Natural killer cell (primary cell): ENCODE results near the gene CCDC60. TPM values are rescaled to one million over a fixed set of nuclear protein-coding genes. Genes with fewer than 3 reads are reported as not detected.
A peak's percentile ranks its signal among the peaks of the same experiment; 100 is the strongest.

Source experiments
- ATAC-seq, 3 donors: fragments of 150-1000 bp in 2 of 3; fragments of 200-7000 bp in 1 of 3; cut with Tn5 transposase; 1 replicate in 1 of 3; 2 replicates in 2 of 3; pipeline ENCODE4 v1.10.0; 2021; ENCODE audit warnings: mild to moderate bottlenecking in 2 of 3, moderate library complexity in 2 of 3
- DNase-seq, 2 donors: peaks; one replicate each; pipeline versions ENCODE4 v3.0.0 to v3.0.0-alpha.2; 2013 to 2021; ENCODE audit warnings: mixed read lengths in 1 of 2
- H3K27ac ChIP-seq: one replicate; pipeline ENCODE4 v1.5.1; 2013; ENCODE audit warnings: mild to moderate bottlenecking, low read length
- H3K27me3 ChIP-seq: one replicate; pipeline ENCODE4 v1.6.1; 2013; ENCODE audit warnings: low read length; ENCODE audit not compliant: control insufficient read depth, insufficient read depth
- H3K36me3 ChIP-seq: one replicate; pipeline ENCODE4 v1.6.1; 2013; ENCODE audit warnings: low read length; ENCODE audit not compliant: control insufficient read depth, insufficient read depth
- H3K4me1 ChIP-seq: one replicate; pipeline ENCODE4 v1.6.1; 2013; ENCODE audit warnings: low read length; ENCODE audit not compliant: control insufficient read depth, insufficient read depth
- H3K4me3 ChIP-seq: one replicate; pipeline ENCODE4 v1.5.1; 2013; ENCODE audit warnings: low read length
- H3K9me3 ChIP-seq: one replicate; pipeline ENCODE4 v1.6.1; 2013; ENCODE audit warnings: low read length; ENCODE audit not compliant: control insufficient read depth, insufficient read depth
- H3K27ac Mint-ChIP-seq, 2 donors: one replicate each; pipeline ENCODE4 v1.8.0; 2022; ENCODE audit warnings: mild to moderate bottlenecking in 2 of 2, mixed read lengths in 2 of 2, moderate library complexity in 1 of 2
- H3K27me3 Mint-ChIP-seq, 2 donors: one replicate each; pipeline ENCODE4 v1.8.0; 2022; ENCODE audit warnings: low read depth in 2 of 2, mixed read lengths in 2 of 2
- H3K36me3 Mint-ChIP-seq: one replicate; pipeline ENCODE4 v1.8.0; 2022; ENCODE audit warnings: mixed read lengths
- H3K4me1 Mint-ChIP-seq, 2 donors: one replicate each; pipeline ENCODE4 v1.8.0; 2022; ENCODE audit warnings: mixed read lengths in 2 of 2
- H3K4me3 Mint-ChIP-seq: one replicate; pipeline ENCODE4 v1.8.0; 2022; ENCODE audit warnings: mild to moderate bottlenecking, moderate library complexity, mixed read lengths
- H3K9me3 Mint-ChIP-seq, 2 donors: one replicate each; pipeline ENCODE4 v1.8.0; 2022; ENCODE audit warnings: mixed read lengths in 2 of 2
- CTCF ChIP-seq: fragments of 200-600 bp; IDR thresholded peaks from one replicate; pipeline ENCODE4 v1.8.0; 2022; ENCODE audit warnings: antibody characterized with exemption
- WGBS: methylation state at CpG from one replicate; pipeline ENCODE4 v1.1.7; 2013; ENCODE audit warnings: missing lambda C conversion rate; ENCODE audit not compliant: insufficient coverage; 5-methylcytosine and 5-hydroxymethylcytosine counted together
- intact Hi-C: fragments of 100-400 bp; cut with micrococcal nuclease; formaldehyde crosslinking; loops from one replicate; pipeline ENCODE4 v1.14.2; 2022
- total RNA-seq, 4 donors: library from RNA; stranded (reverse); fragments of 120-200 nt in 1 of 4; gene quantifications; one replicate each; pipeline versions ENCODE4 v1.2.3 to v1.2.4, GENCODE V29; 2013 to 2022

CCDC60 gene
- total RNA-seq, 3 donors from 2014 or later (not counting 1 experiment from before 2014, with no cell fraction given) = not detected

GRCh38 chr12:119528241-119528640 lies 193.7 kb downstream of the CCDC60 start:
- Mint-ChIP-seq H3K36me3 (no peaks in the 10 kb centered on the region), H3K27ac (no peak overlapping the region), H3K27me3 (peaks cover 8 to 9% of the 10 kb centered on the region in 2 donors), H3K9me3 (no peaks in the 10 kb centered on the region), H3K4me1 (no peaks in the 10 kb centered on the region), H3K4me3 (no peak overlapping the region)
- no CpG with 5 or more reads among the region's 1 CpG for WGBS
- no peak for DNase-seq
- no peak for TF ChIP-seq CTCF
- no peaks in the 10 kb centered on the region for H3K36me3 ChIP-seq
- no peaks in the 10 kb centered on the region for H3K27me3 ChIP-seq
- H3K9me3 ChIP-seq = no peaks in the 10 kb centered on the region
- intact Hi-C loops = no loop called here
- ATAC-seq = no peak
- H3K4me1 ChIP-seq = no peaks in the 10 kb centered on the region
- H3K4me3 ChIP-seq = no peak overlapping the region
- no peak overlapping the region for H3K27ac ChIP-seq

GRCh38 chr12:119540476-119540875 lies 205.9 kb downstream of the CCDC60 start:
- no peak for TF ChIP-seq CTCF
- Mint-ChIP-seq H3K36me3 (no peaks in the 10 kb centered on the region), H3K27ac (no peak overlapping the region), H3K9me3 (no peaks in the 10 kb centered on the region), H3K27me3 (peaks cover 21 to 25% of the 10 kb centered on the region in 2 donors), H3K4me3 (no peak overlapping the region), H3K4me1 (no peaks in the 10 kb centered on the region)
- Histone ChIP-seq H3K27ac (no peak overlapping the region), H3K36me3 (no peaks in the 10 kb centered on the region), H3K9me3 (no peaks in the 10 kb centered on the region), H3K27me3 (no peaks in the 10 kb centered on the region), H3K4me3 (no peak overlapping the region), H3K4me1 (no peaks in the 10 kb centered on the region)
- intact Hi-C loops = loop anchor here (10.0 kb wide), 1 partner anchor 1136 kb away; no protein-coding TSS in a partner anchor
- no peak for DNase-seq
- no peak for ATAC-seq
- WGBS = 93% methylated on average over 3 of the region's 3 CpGs

- TF ChIP-seq CTCF = peak; percentile 85
- H3K36me3 ChIP-seq = no peaks in the 10 kb centered on the region
- H3K27ac ChIP-seq = no peak overlapping the region
- 40% methylated on average over 7 of the region's 9 CpGs for WGBS
- no peak overlapping the region for H3K4me3 Mint-ChIP-seq
- no peaks in the 10 kb centered on the region for H3K27me3 ChIP-seq
- H3K9me3 ChIP-seq = no peaks in the 10 kb centered on the region
- H3K27me3 Mint-ChIP-seq = peaks cover 25 to 26% of the 10 kb centered on the region in 2 donors
- intact Hi-C loops = loop anchor here (10.0 kb wide), 1 partner anchor 1140 kb away; no protein-coding TSS in a partner anchor
- peak; percentile 21 to 75 for DNase-seq
- H3K4me1 Mint-ChIP-seq = no peaks in the 10 kb centered on the region
- ATAC-seq = peak; percentile 54 to 84 (median 71)
- H3K4me1 ChIP-seq = no peaks in the 10 kb centered on the region
- H3K9me3 Mint-ChIP-seq = no peaks in the 10 kb centered on the region
- no peak overlapping the region for H3K27ac Mint-ChIP-seq
- H3K4me3 ChIP-seq = no peak overlapping the region
- H3K36me3 Mint-ChIP-seq = no peaks in the 10 kb centered on the region
Measured at GRCh38 chr12:119544765-119545625, 210.5 kb downstream of the CCDC60 start.
